Measurements from ENCODE around the gene OR11A1. TPM values are rescaled to one million over a fixed set of nuclear protein-coding genes. Genes with fewer than 3 reads are reported as not detected.

Gene OR11A1
- total RNA-seq, 1 donor from 2014 or later: not detected

DNA sequence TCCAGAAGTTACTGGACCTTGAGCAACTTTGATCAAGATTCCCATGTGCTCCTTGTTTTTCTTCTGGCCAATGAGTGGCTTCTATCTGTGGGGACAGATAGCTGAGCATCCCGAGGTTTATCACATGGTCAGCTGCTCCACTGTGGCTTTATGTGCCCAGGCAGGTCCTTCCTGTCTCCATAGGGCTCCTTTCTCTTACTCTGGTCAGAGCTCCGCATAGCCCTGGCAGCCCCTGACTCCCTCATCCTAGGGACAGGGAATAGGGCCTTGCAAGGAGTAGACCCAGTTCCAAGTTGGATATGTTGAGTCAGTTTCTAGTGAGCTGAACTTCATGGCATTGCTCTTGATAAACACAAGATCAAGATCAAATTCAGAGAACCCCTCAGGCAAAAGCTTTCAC is 37.3 kb upstream of the OR11A1 start:
- DNase-seq (no peak), ATAC-seq (no peak)
- H3K9me3 ChIP-seq: no peaks in the 10 kb centered on the region
- H3K36me3 ChIP-seq: no peaks in the 10 kb centered on the region
- H3K4me1 ChIP-seq: no peaks in the 10 kb centered on the region
- no peaks in the 10 kb centered on the region for H3K27me3 ChIP-seq
- H3K27ac ChIP-seq: no peak overlapping the region
- intact Hi-C loops (cut with DNase I): no loop called here
- TF ChIP-seq, protein P1, sequence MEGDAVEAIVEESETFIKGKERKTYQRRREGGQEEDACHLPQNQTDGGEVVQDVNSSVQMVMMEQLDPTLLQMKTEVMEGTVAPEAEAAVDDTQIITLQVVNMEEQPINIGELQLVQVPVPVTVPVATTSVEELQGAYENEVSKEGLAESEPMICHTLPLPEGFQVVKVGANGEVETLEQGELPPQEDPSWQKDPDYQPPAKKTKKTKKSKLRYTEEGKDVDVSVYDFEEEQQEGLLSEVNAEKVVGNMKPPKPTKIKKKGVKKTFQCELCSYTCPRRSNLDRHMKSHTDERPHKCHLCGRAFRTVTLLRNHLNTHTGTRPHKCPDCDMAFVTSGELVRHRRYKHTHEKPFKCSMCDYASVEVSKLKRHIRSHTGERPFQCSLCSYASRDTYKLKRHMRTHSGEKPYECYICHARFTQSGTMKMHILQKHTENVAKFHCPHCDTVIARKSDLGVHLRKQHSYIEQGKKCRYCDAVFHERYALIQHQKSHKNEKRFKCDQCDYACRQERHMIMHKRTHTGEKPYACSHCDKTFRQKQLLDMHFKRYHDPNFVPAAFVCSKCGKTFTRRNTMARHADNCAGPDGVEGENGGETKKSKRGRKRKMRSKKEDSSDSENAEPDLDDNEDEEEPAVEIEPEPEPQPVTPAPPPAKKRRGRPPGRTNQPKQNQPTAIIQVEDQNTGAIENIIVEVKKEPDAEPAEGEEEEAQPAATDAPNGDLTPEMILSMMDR (IDR thresholded peaks at IDR 0.05): no peak
- no peak overlapping the region for H3K4me3 ChIP-seq

DNA sequence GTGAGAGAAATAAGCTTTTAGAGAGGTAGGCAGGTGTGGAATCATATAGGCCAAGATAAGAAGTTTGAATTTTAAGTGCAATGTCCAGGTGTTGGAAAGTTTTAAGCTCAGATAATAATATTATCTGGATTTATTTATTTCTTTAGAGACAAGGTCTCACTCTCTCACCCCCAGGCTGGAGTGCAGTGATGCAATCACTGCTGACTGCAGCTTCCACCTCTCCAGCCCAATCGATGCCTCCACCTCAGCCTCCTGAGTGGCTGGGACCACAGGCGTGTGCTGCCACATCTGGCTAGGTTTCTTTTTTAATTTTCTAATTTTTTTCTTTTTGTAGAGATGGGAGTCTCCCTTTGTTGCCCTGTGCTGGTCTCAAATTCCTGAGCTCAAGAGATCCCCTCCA is 36.4 kb upstream of the OR11A1 start:
- H3K4me3 ChIP-seq: no peak overlapping the region
- no peak overlapping the region for H3K27ac ChIP-seq
- no peaks in the 10 kb centered on the region for H3K4me1 ChIP-seq
- no peaks in the 10 kb centered on the region for H3K9me3 ChIP-seq
- no peaks in the 10 kb centered on the region for H3K36me3 ChIP-seq
- ATAC-seq (no peak), DNase-seq (no peak)
- intact Hi-C loops (cut with DNase I): no loop called here
- H3K27me3 ChIP-seq: no peaks in the 10 kb centered on the region
- TF ChIP-seq, protein P1 (IDR thresholded peaks at IDR 0.05): no peak

DNA sequence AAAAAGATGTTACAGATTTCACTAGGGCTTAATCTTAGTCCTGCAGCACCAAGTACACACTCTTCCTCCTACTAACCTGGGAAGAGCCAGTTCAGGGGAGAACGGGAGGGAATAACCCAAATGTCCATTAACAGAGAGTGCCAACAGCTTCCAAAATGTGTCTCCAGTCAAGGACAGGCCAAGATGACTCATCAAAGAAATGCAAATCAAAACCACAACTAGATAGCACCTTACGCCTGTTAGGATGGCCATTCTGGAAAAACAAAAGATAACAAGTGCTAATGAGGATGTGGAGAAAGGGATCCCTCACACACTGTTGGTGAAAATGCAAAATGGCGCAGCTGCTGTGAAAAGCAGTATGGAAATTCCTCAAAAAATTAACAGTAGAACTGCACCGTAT is 34.7 kb upstream of the OR11A1 start:
- no peak for DNase-seq
- intact Hi-C loops (cut with DNase I): no loop called here

DNA sequence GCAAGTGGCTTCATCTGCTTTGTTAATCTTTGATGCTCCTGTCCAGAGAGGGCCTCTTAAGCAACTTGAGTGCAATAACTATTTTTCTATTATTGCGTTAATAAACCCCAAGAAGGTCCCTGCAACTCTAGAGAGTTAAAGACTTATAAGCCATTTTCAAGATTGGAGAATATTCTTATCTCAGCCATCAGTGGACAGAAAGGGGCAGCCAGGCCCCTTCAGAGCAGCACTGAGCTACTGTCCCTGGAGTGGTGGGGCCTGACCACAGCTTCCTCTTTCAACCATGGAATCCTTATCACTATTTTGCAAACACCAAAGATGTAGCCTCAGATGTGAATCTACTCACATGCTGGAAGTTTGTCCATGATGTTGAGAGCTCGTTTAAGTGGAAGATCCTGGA is 33.7 kb upstream of the OR11A1 start:
- Histone ChIP-seq H3K9me3 (no peaks in the 10 kb centered on the region), H3K27me3 (no peaks in the 10 kb centered on the region), H3K4me1 (no peaks in the 10 kb centered on the region), H3K27ac (no peak overlapping the region), H3K4me3 (no peak overlapping the region), H3K36me3 (no peaks in the 10 kb centered on the region)
- TF ChIP-seq, protein P1 (IDR thresholded peaks at IDR 0.05): no peak
- DNase-seq: no peak
- no peak for ATAC-seq
- intact Hi-C loops (cut with DNase I): no loop called here

More for the DNA sequence above, 34.7 kb upstream of the OR11A1 start:
- TF ChIP-seq, protein P1 (IDR thresholded peaks at IDR 0.05): no peak
- Histone ChIP-seq H3K4me3 (no peak overlapping the region), H3K27ac (no peak overlapping the region), H3K27me3 (no peaks in the 10 kb centered on the region), H3K9me3 (no peaks in the 10 kb centered on the region), H3K4me1 (no peaks in the 10 kb centered on the region), H3K36me3 (no peaks in the 10 kb centered on the region)
- ATAC-seq: no peak

DNA sequence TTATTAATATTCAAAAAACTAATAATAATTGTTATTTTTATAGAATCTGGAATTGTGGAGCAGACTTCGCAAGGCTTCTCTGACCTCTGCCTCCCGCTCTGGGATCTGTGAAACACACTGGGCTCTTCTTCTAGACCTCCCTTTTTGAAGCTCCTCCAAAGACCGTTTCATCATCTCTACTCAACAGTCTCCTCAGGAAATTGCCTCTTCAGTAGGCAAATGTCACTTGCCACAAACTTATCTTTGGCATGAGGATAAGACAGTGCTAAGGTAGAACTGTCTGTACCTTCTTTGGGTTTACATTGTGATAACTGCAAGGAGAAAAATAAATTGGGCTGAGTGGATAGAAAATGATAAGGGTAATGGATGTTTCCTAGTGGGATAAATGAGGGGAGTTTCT is 33.2 kb upstream of the OR11A1 start:
- intact Hi-C loops (cut with DNase I): no loop called here
- Histone ChIP-seq H3K4me1 (no peaks in the 10 kb centered on the region), H3K4me3 (no peak overlapping the region), H3K27me3 (no peaks in the 10 kb centered on the region), H3K36me3 (no peaks in the 10 kb centered on the region), H3K9me3 (no peaks in the 10 kb centered on the region), H3K27ac (no peak overlapping the region)
- no peak for DNase-seq
- no peak for ATAC-seq
- TF ChIP-seq, protein P1 (IDR thresholded peaks at IDR 0.05): no peak

DNA sequence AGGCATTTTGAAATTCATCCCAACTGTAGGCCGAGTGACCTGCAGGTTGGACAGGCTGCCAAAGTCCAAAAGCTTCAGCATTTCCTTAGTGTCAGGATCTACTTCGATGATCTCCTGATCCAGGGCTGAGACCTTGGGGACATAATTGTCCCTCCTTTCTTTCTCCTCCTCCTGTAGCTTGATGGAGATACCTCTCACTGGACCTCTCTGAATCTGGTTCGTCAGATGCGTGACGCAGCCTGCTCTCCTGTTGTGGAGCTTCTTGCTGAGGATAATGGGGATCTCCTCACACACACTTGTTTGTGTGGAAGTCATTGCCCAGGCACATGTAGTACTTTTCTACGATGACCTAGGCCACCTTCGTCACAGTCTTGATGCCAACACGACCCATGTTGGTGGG is 32.4 kb upstream of the OR11A1 start:
- Histone ChIP-seq H3K9me3 (no peaks in the 10 kb centered on the region), H3K36me3 (no peaks in the 10 kb centered on the region), H3K27ac (no peak overlapping the region), H3K4me1 (no peaks in the 10 kb centered on the region), H3K4me3 (no peak overlapping the region), H3K27me3 (no peaks in the 10 kb centered on the region)
- ATAC-seq: no peak
- intact Hi-C loops (cut with DNase I): no loop called here
- DNase-seq: no peak
- TF ChIP-seq, protein P1 (IDR thresholded peaks at IDR 0.05): no peak

Data from upper lobe of right lung (tissue), 1 donor.